ENCODE measurements around the gene KIR3DL2.

DNA sequence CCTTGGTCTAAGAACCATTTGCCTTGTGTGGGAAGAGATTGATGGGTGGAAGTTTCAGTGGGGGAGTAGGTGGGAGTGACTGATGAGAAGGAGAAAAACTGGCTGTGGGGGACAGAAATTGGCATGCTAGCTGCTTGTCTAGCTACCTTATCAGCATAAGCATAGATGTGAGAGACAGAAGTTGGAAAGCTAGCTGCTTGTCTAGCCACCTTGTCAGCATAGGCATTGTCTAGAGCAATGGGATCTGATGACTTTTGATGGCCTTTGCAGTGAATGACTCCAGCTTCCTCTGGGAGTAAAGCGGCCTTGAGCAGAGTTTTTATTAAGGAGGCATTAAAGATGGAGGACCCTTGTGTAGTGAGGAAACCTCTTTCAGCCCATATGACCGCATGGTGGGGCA is 45.8 kb downstream of the KIR3DL2 start:
- TF ChIP-seq POLR2AphosphoS5 (IDR thresholded peaks at IDR 0.05; ENCODE audit: low read depth, low read length) (no peak), POLR2A (IDR thresholded peaks at IDR 0.05; ENCODE audit: low read depth, low read length) (no peak), TAF1 (IDR thresholded peaks at IDR 0.05; ENCODE audit: low read depth, low read length) (no peak), SPI1 (IDR thresholded peaks at IDR 0.05; ENCODE audit: low read depth, low read length) (no peak)

Measured in GM12891 (cell line).